Measurements from ENCODE around the gene LARP1B.
"Not testable (repeated sequence)": the region's sequence is repeated elsewhere in the genome, so short reads cannot be mapped to it uniquely, and the experiment has no call there.

Gene LARP1B

GRCh38 chr4:128227991-128228571, 167.0 kb downstream of the LARP1B start:
- no peak for DNase-seq (ENCODE audit: low read depth)

DNA sequence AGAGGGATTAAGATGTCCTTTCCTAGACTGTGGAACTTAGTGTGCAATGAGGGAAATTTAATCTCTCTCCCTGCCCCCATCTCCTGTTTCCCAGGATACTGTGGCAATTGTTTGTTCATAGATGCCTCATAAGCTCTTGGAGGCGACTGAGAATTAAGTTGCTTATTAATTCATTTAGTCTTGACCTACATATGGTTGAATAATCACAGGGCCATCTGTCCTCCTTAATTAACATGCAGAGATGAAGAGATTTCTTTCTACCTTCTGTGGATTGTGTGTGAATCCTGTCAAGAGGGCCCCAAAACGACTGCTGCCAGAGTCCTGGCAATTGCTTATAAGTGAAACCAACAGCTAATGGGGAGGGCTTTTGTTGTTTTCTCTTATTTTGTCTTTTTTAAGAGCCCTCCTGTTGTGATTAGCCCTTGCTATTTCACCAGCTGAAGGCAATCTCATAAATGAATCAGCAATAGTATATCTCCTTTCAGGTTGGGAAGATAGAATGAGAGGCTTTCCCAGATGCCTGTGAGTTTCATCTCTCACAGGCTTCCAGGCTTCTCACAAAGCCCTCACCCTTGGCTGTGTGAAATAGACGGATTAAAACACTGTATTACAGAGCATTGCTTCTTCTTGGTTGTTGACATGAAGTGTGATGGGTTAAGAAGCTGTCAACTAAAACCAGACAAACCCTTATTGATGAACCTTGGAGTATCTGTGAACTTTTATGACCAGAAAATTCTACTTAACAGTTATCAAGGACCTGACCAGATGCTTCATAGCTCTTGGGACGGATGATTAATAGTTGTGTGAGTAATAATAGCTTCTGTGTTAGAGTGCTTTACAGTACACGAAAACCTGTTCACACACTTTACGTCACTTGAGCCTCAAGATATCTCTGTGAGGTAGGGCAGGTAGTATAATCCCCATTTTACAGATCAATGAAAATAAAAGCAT, 168.0 kb downstream of the LARP1B start:
- DNase-seq (ENCODE audit: low read depth), result no peak

DNA sequence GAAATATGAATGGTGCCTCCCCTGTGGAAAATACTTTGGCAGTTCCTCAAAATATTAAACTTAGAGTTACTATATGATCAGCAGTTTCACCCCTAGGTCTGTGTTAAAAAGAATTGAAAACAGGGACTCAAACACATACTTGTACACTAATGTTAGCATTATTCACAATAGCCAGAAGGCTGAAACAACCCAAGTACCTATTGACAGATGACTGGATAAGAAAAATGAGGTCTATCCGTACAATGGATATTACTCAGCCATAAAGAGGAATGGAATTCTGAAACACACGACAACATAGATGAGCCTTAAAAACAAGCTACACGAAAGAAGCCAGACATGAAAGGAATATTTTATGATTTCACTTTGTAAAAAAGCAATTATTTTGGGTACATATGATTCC, 171.6 kb downstream of the LARP1B start:
- DNase-seq (ENCODE audit: low read depth), result no peak

DNA sequence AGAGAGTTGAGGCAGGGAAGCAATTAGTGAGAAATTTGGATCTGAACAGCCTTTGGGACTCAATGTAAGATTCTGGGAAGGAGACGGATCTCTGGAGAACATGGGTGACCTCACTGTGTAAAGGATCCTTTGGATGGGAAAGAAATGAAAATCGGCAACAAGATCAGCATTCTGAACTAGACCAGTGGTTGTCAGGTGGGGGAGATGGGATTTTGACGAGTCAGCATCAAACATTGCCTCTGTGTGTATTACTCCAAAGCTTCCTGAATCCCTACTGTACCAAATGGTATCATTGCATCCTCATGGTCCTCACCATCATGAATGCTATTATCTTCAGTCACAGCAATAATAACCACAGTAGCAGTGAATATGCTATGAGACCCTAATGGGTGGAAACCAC, 173.7 kb downstream of the LARP1B start:
- DNase-seq (ENCODE audit: low read depth), result no peak

DNA sequence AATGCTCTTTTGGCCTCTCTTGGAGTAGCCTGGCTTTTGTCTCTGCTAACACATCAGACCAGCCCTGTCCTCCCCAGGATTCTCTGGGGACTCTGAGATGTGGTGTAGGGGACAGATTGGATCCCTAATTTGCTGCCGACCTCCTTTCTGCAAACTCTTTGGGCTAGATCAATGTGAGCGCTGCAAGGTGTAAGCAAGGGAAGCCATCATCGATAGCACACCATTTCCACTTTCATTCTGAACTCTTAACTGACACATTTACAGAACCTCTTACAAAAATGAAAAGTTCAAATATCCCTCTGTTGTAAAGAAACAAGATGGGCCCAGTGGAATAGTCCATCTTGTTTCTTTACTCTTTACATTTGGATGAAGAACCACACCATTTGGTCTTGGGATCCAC, 179.9 kb downstream of the LARP1B start:
- DNase-seq (ENCODE audit: low read depth), result no peak

DNA sequence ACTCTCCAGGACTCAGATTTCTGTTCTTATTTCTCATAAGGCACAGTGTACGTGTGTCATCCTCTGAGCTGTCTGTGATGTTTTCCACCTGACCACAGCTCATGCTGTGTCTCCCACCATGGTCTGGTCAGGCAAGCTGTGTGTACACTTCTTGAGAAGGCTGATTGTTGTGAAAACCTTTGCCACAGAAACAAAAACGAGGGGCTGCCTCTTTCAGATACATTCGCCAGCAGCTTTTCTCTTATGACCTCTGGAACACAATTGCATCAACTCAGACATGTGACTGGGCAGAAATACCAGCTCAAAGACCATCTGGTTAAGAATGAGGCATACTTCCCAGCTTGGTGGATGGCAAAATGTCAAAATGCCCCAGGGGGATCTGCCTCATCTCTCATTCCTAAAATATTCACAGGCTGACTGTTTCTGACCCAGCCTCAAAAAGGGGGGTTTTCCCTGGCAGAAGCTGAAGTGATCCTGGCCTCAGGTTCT, 180.4 kb downstream of the LARP1B start:
- DNase-seq (ENCODE audit: low read depth), result no peak

GRCh38 chr4:128241981-128242380, 180.9 kb downstream of the LARP1B start:
- DNase-seq (ENCODE audit: low read depth), result no peak

- DNase-seq (ENCODE audit: low read depth), result no peak
Observed at GRCh38 chr4:128242601-128243000, 181.5 kb downstream of the LARP1B start.

DNA sequence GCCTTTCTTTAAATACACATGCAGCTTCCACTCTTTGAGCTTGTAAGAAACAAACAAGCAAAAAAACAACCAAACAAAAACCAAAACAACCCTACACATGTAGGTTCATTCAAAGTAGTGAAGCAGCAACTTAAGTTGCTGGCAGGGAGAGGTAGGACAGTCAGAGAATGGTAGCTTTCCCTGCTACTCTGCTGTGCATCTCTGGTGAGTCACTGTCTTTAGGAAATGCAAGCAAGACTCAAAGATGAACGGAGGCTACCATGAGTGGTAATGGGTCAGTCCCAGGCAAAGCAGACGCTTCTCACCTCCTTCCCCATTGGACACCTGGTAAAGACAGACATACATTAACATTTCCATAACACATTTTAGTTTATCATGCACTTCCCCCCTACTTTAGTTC, 183.3 kb downstream of the LARP1B start:
- DNase-seq (ENCODE audit: low read depth), result no peak

DNA sequence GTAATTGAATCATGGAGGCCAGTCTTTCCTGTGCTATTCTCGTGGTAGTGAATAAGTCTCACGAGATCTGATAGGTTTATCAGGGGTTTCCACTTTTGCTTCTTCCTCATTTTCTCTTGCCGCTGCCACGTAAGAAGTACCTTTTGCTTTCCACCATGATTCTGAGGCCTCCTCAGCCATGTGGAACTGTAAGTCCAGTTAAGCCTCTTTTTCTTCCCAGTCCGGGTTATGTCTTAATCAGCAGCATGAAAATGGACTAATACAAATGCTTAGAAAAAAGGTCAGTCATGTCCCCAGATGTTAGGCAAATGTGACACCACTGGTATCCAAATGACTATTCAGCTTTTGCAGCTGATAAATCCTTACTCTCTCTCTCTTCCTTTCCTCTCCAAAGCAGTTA, 184.3 kb downstream of the LARP1B start:
- DNase-seq (ENCODE audit: low read depth), result not testable (repeated sequence)

- no peak for DNase-seq (ENCODE audit: low read depth)
Observed at GRCh38 chr4:128247906-128248305, 186.8 kb downstream of the LARP1B start.

DNA sequence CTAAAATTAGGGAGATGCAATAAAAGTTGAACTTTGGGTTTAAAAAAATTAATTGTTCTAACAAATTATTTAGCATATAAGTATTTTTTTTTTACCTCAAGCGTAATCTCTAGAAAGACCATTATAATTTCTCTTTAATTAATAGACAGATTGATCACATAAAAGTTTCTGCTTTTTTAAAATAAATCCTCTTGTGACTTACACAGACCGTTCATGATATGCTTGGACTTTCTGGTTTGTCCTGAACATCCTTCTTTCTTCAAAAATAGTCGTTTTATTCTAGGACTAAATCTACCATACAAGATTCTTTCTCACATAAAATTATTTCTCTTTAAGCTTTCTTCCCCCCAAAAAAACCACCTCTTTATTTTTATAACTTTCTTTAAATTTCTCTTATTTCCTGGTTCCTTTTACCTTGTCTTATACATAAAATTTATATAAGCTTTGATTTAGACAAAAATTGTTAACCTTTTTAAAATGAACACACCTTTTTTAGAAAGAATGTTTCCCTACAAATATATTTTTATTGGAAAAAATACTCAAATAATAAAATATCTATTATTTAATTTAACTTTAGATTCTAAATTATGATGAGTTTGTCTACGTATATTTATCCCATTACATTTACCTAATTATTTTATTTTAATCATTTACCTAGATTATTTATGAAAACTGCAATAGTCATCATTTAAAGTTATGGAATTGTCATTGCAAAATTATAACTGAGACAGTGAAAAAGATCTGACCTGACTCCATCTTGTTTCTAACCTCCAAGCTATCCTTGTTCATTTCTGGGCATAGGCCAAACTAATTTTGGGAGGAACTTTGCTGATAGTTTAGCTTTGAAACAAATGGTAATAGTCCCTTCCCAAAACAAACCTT, 188.9 kb downstream of the LARP1B start:
- DNase-seq (ENCODE audit: low read depth), result no peak

- DNase-seq (ENCODE audit: low read depth), result no peak
Observed at GRCh38 chr4:128255906-128256305, 194.8 kb downstream of the LARP1B start.

DNA sequence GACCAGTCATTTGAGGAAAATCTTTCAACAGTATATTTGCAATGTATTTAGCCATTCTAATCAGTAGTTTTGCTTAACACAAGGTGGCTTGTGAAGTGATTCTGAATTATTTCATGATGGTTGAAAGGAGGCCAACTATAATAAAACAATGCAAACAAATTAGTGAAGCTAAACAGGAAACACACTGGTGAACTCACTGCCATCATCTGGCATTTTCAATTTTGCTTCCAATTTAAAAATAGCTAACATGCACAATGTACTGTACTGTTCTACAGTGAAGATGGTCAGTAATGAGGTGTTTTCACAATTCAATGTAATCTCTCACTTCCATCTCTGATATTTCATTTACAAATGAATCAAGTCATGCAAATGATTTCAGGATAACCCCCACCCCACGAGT, 195.4 kb downstream of the LARP1B start:
- no peak for DNase-seq (ENCODE audit: low read depth)

DNA sequence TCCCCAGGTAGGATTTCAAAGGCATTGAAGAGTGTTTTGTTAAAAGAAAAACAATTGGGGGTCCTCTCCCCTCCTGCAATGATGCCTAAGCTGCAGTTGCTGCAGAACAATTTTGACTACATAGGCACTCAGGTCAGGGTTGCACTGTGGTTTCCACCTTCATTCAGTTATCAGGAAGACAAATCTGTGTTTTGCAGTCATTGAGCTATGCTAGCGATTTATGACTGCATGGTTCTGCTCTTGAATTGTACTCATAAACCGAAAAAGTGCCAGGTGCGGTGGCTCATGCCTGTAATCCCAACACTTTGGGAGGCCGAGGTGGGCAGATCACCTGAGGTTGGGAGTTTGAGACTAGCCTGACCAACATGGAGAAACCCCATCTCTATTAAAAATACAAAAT, 197.1 kb downstream of the LARP1B start:
- not testable (repeated sequence) for DNase-seq (ENCODE audit: low read depth)

GRCh38 chr4:128259889-128260288, 198.8 kb downstream of the LARP1B start:
- DNase-seq (ENCODE audit: low read depth), result not testable (repeated sequence)
